ENCODE results near the gene EDC3.

GRCh38 chr15:74656935-74657535, 38.8 kb downstream of the EDC3 start:
- no peak for TF ChIP-seq CTCF (conservative IDR thresholded peaks at IDR 0.05; ENCODE audit: low read depth in 2 of 2)
- TF ChIP-seq REST (IDR thresholded peaks at IDR 0.05; ENCODE audit: unreplicated experiment) = no peak
- no peak for TF ChIP-seq EZH2phosphoT487 (IDR thresholded peaks at IDR 0.05; ENCODE audit: unreplicated experiment)
- no peak for TF ChIP-seq CREB1 (CRISPR knock-in tag; IDR thresholded peaks at IDR 0.05; ENCODE audit: low read depth)
- TF ChIP-seq ZNF114 (CRISPR knock-in tag; IDR thresholded peaks at IDR 0.05) = no peak
- no peak for TF ChIP-seq EZH2 (IDR thresholded peaks at IDR 0.05; ENCODE audit: low read depth, unreplicated experiment)
- no peak for TF ChIP-seq POLR2AphosphoS5 (IDR thresholded peaks at IDR 0.05; ENCODE audit: low read depth)
- no peak for TF ChIP-seq ZNF462 (CRISPR knock-in tag; IDR thresholded peaks at IDR 0.05)
- no peak for TF ChIP-seq JUNB (IDR thresholded peaks at IDR 0.05; ENCODE audit: unreplicated experiment)
- no peak for TF ChIP-seq ZNF331 (CRISPR knock-in tag; IDR thresholded peaks at IDR 0.05; ENCODE audit: low read depth)
- no peak for TF ChIP-seq ETS1 (IDR thresholded peaks at IDR 0.05)
- no peak for TF ChIP-seq STAT1 (IDR thresholded peaks at IDR 0.05; ENCODE audit: unreplicated experiment)
- TF ChIP-seq NANOG (IDR thresholded peaks at IDR 0.05; ENCODE audit: borderline replicate concordance) = no peak

Measured in GM23338 (cell line).